Esophagus muscularis mucosa (tissue), 3 donors: ENCODE measurements around the gene PAPLN.

Experiments used
- CTCF ChIP-seq, 3 experiments: fragments of 200-600 bp in 2 of 3; fragments of 450-650 bp in 1 of 3; sonication (generic) in 2 of 3; IDR thresholded peaks; one replicate each; pipeline ENCODE4 v1.5.1; 2017 to 2019; ENCODE audit warnings: antibody characterized with exemption in 3 of 3, mild to moderate bottlenecking in 2 of 3, moderate library complexity in 1 of 3
- POLR2A ChIP-seq: fragments of 450-650 bp; IDR thresholded peaks from one replicate; pipeline ENCODE4 v1.6.1; 2017; ENCODE audit warnings: antibody characterized with exemption, moderate library complexity, mild to moderate bottlenecking, low read depth
- POLR2AphosphoS5 ChIP-seq, 2 donors: sonication (generic); formaldehyde crosslinking; IDR thresholded peaks; one replicate each; pipeline ENCODE4 v1.6.1; 2017; ENCODE audit warnings: antibody characterized with exemption in 2 of 2

GRCh38 chr14:73198253-73198652, 39.1 kb upstream of the PAPLN start:
- no peak for TF ChIP-seq POLR2A
- TF ChIP-seq POLR2AphosphoS5 (IDR thresholded peaks at IDR 0.05) = no peak
- TF ChIP-seq CTCF (IDR thresholded peaks at IDR 0.05) = no peak
